ENCODE measurements around the gene AP2B1.

Gene AP2B1

GRCh38 chr17:35765086-35765710, 178.1 kb downstream of the AP2B1 start:
- no peak overlapping the region for H3K4ac ChIP-seq (ENCODE audit: low read depth in 1 of 2, low read length in 2 of 2)
- H2BK15ac ChIP-seq (ENCODE audit: low read depth, poor library complexity, severe bottlenecking) = no peak overlapping the region
- H3K14ac ChIP-seq (ENCODE audit: low read length in 2 of 2) = no peak overlapping the region
- H4K8ac ChIP-seq (ENCODE audit: low read length) = no peak overlapping the region
- H2AFZ ChIP-seq (ENCODE audit: low read depth, low read length) = no peak overlapping the region
- no peaks in the 10 kb centered on the region for H3K36me3 ChIP-seq (ENCODE audit: control insufficient read depth in 1 of 2, insufficient read depth in 2 of 2, low read depth in 1 of 2, low read length in 2 of 2)
- no peaks in the 10 kb centered on the region for H3K9me3 ChIP-seq (ENCODE audit: control insufficient read depth, low read length)
- WGBS = 65% methylated on average over 11 of the region's 11 CpGs
- no peak overlapping the region for H2BK5ac ChIP-seq (ENCODE audit: low read depth, low read length, poor library complexity, severe bottlenecking)
- no peak overlapping the region for H2AK5ac ChIP-seq (ENCODE audit: low read length, severe bottlenecking)
- H2BK12ac ChIP-seq (ENCODE audit: low read length in 2 of 2) = no peak overlapping the region
- H3K79me1 ChIP-seq (replicated peaks; ENCODE audit: low read length, poor library complexity, severe bottlenecking) = no peaks in the 10 kb centered on the region
- no peak overlapping the region for H3K4me3 ChIP-seq (ENCODE audit: insufficient read depth in 1 of 2, low read depth in 1 of 2, low read length in 2 of 2)
- no peak overlapping the region for H3K4me2 ChIP-seq (ENCODE audit: low read length, poor library complexity, severe bottlenecking)
- H3K9ac ChIP-seq (ENCODE audit: low read length) = no peak overlapping the region
- peaks cover 16% of the 10 kb centered on the region for H3K4me1 ChIP-seq (ENCODE audit: control insufficient read depth, insufficient read depth, low read depth, low read length)
- H3K23ac ChIP-seq (ENCODE audit: low read length in 2 of 2) = no peak overlapping the region
- H3K27ac ChIP-seq (ENCODE audit: low read length, poor library complexity, severe bottlenecking) = no peak overlapping the region
- peaks cover 33 to 77% of the 10 kb centered on the region in 2 experiments for H3K27me3 ChIP-seq (ENCODE audit: control insufficient read depth in 1 of 2, insufficient read depth in 1 of 2, low read length in 2 of 2)
- no peak overlapping the region for H2BK120ac ChIP-seq (ENCODE audit: low read depth, low read length)
- DNase-seq = peak; percentile 12
- no peak overlapping the region for H4K91ac ChIP-seq (ENCODE audit: low read length)
- no peak overlapping the region for H3K18ac ChIP-seq (ENCODE audit: low read depth in 1 of 2, low read length in 2 of 2)

DNA sequence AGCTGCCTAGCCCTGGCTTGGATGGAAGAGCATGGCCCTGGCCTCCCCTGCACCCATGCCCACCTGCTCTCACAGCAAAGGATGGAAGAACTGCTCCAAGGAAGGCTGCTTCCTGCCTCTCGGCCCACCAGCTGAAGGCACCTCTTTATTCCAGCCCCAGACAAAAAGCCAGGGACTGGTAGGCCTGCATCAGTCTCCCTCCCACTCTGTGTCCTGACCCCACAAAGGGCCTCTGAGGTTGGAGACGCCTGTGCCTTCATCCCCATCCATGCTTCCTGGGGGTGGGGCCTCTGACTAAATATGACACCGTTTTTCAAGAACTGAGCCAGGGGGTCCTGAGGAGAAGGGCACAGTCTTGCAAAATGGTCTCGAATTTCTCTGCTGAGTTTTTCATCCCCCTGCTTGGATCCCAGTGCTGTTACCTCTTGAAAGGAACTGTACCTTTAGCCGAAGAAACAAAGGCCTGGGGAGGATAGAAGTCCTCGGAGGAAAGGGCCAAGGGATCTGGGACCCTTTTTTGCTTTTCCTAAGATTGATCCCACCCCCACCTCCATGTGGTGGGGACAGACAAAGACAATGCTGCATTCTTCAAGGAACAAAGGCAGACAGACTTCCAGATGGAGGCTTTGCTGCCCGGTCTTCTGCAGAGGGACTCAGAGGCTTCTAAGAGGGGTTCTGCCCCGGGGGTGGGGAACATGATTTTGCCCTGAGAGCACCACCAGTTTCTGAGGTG, 178.8 kb downstream of the AP2B1 start:
- Histone ChIP-seq H3K36me3 (ENCODE audit: control insufficient read depth in 1 of 2, insufficient read depth in 2 of 2, low read depth in 1 of 2, low read length in 2 of 2) (no peaks in the 10 kb centered on the region), H3K4me1 (ENCODE audit: control insufficient read depth, insufficient read depth, low read depth, low read length) (peaks cover 16% of the 10 kb centered on the region), H3K9me3 (ENCODE audit: control insufficient read depth, low read length) (no peaks in the 10 kb centered on the region), H2BK15ac (ENCODE audit: low read depth, poor library complexity, severe bottlenecking) (no peak overlapping the region), H3K4ac (ENCODE audit: low read depth in 1 of 2, low read length in 2 of 2) (no peak overlapping the region), H3K79me1 (replicated peaks; ENCODE audit: low read length, poor library complexity, severe bottlenecking) (no peaks in the 10 kb centered on the region), H2AK5ac (ENCODE audit: low read length, severe bottlenecking) (no peak overlapping the region), H3K27ac (ENCODE audit: low read length, poor library complexity, severe bottlenecking) (no peak overlapping the region), H2BK120ac (ENCODE audit: low read depth, low read length) (no peak overlapping the region), H2BK12ac (ENCODE audit: low read length in 2 of 2) (peak overlapping the region in 1 of 2 experiments; percentile 45), H4K8ac (ENCODE audit: low read length) (no peak overlapping the region), H2AFZ (ENCODE audit: low read depth, low read length) (no peak overlapping the region), H3K14ac (ENCODE audit: low read length in 2 of 2) (no peak overlapping the region), H3K27me3 (ENCODE audit: control insufficient read depth in 1 of 2, insufficient read depth in 1 of 2, low read length in 2 of 2) (peaks cover 30 to 77% of the 10 kb centered on the region in 2 experiments), H3K9ac (ENCODE audit: low read length) (no peak overlapping the region), H3K23ac (ENCODE audit: low read length in 2 of 2) (no peak overlapping the region), H3K4me2 (ENCODE audit: low read length, poor library complexity, severe bottlenecking) (no peak overlapping the region), H3K4me3 (ENCODE audit: insufficient read depth in 1 of 2, low read depth in 1 of 2, low read length in 2 of 2) (no peak overlapping the region), H3K18ac (ENCODE audit: low read depth in 1 of 2, low read length in 2 of 2) (no peak overlapping the region), H4K91ac (ENCODE audit: low read length) (no peak overlapping the region), H2BK5ac (ENCODE audit: low read depth, low read length, poor library complexity, severe bottlenecking) (no peak overlapping the region)
- 69% methylated on average over 8 of the region's 8 CpGs for WGBS
- DNase-seq = no peak

DNA sequence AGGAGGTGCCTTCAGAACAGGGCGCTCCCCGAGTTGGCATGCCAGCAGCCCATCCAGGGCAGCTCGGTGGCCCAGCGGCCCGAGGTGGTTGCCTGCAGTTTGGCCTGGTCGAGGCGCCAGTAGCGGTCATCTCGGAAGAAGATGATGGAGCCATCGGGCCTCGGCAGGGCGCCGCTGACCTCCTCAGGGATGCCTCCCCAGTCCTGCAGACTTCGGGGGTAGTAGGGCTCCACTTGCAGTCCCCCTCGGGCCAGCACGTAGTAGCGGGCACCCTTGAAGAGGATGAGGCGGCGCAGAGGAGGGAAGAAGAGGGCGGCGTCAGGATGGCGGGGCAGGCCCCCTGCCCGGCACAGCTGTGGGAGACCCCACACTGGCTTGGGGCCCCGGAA, 179.4 kb downstream of the AP2B1 start:
- peaks cover 16% of the 10 kb centered on the region for H3K4me1 ChIP-seq (ENCODE audit: control insufficient read depth, insufficient read depth, low read depth, low read length)
- 94% methylated on average over 23 of the region's 24 CpGs for WGBS
- no peak overlapping the region for H3K9ac ChIP-seq (ENCODE audit: low read length)
- H3K4me3 ChIP-seq (ENCODE audit: insufficient read depth in 1 of 2, low read depth in 1 of 2, low read length in 2 of 2) = no peak overlapping the region
- no peak overlapping the region for H2AFZ ChIP-seq (ENCODE audit: low read depth, low read length)
- H2BK120ac ChIP-seq (ENCODE audit: low read depth, low read length) = no peak overlapping the region
- no peak overlapping the region for H2BK15ac ChIP-seq (ENCODE audit: low read depth, poor library complexity, severe bottlenecking)
- no peak for DNase-seq
- no peak overlapping the region for H3K14ac ChIP-seq (ENCODE audit: low read length in 2 of 2)
- H3K36me3 ChIP-seq (ENCODE audit: control insufficient read depth in 1 of 2, insufficient read depth in 2 of 2, low read depth in 1 of 2, low read length in 2 of 2) = no peaks in the 10 kb centered on the region
- no peak overlapping the region for H2BK5ac ChIP-seq (ENCODE audit: low read depth, low read length, poor library complexity, severe bottlenecking)
- H3K27ac ChIP-seq (ENCODE audit: low read length, poor library complexity, severe bottlenecking) = no peak overlapping the region
- H3K9me3 ChIP-seq (ENCODE audit: control insufficient read depth, low read length) = no peaks in the 10 kb centered on the region
- H4K91ac ChIP-seq (ENCODE audit: low read length) = peak overlapping the region; percentile 25
- H3K4ac ChIP-seq (ENCODE audit: low read depth in 1 of 2, low read length in 2 of 2) = no peak overlapping the region
- H3K23ac ChIP-seq (ENCODE audit: low read length in 2 of 2) = no peak overlapping the region
- H3K27me3 ChIP-seq (ENCODE audit: control insufficient read depth in 1 of 2, insufficient read depth in 1 of 2, low read length in 2 of 2) = peaks cover 30 to 77% of the 10 kb centered on the region in 2 experiments
- H4K8ac ChIP-seq (ENCODE audit: low read length) = no peak overlapping the region
- peak overlapping the region in 1 of 2 experiments; percentile 45 for H2BK12ac ChIP-seq (ENCODE audit: low read length in 2 of 2)
- no peaks in the 10 kb centered on the region for H3K79me1 ChIP-seq (replicated peaks; ENCODE audit: low read length, poor library complexity, severe bottlenecking)
- no peak overlapping the region for H3K4me2 ChIP-seq (ENCODE audit: low read length, poor library complexity, severe bottlenecking)
- no peak overlapping the region for H2AK5ac ChIP-seq (ENCODE audit: low read length, severe bottlenecking)
- no peak overlapping the region for H3K18ac ChIP-seq (ENCODE audit: low read depth in 1 of 2, low read length in 2 of 2)

- WGBS = 72% methylated on average over 3 of the region's 7 CpGs
These were observed 179.9 kb downstream of the AP2B1 start for GRCh38 chr17:35766903-35767510.

More at GRCh38 chr17:35766903-35767510, 179.9 kb downstream of the AP2B1 start:
- no peak overlapping the region for H2BK15ac ChIP-seq (ENCODE audit: low read depth, poor library complexity, severe bottlenecking)
- no peaks in the 10 kb centered on the region for H3K36me3 ChIP-seq (ENCODE audit: control insufficient read depth in 1 of 2, insufficient read depth in 2 of 2, low read depth in 1 of 2, low read length in 2 of 2)
- no peak overlapping the region for H3K18ac ChIP-seq (ENCODE audit: low read depth in 1 of 2, low read length in 2 of 2)
- no peak overlapping the region for H3K27ac ChIP-seq (ENCODE audit: low read length, poor library complexity, severe bottlenecking)
- no peaks in the 10 kb centered on the region for H3K79me1 ChIP-seq (replicated peaks; ENCODE audit: low read length, poor library complexity, severe bottlenecking)
- H3K4ac ChIP-seq (ENCODE audit: low read depth in 1 of 2, low read length in 2 of 2) = no peak overlapping the region
- H3K14ac ChIP-seq (ENCODE audit: low read length in 2 of 2) = no peak overlapping the region
- no peaks in the 10 kb centered on the region for H3K9me3 ChIP-seq (ENCODE audit: control insufficient read depth, low read length)
- H3K4me3 ChIP-seq (ENCODE audit: insufficient read depth in 1 of 2, low read depth in 1 of 2, low read length in 2 of 2) = no peak overlapping the region
- H2BK120ac ChIP-seq (ENCODE audit: low read depth, low read length) = no peak overlapping the region
- no peak overlapping the region for H2AFZ ChIP-seq (ENCODE audit: low read depth, low read length)
- peak overlapping the region in 1 of 2 experiments; percentile 45 for H2BK12ac ChIP-seq (ENCODE audit: low read length in 2 of 2)
- H3K4me1 ChIP-seq (ENCODE audit: control insufficient read depth, insufficient read depth, low read depth, low read length) = peaks cover 16% of the 10 kb centered on the region
- no peak overlapping the region for H2BK5ac ChIP-seq (ENCODE audit: low read depth, low read length, poor library complexity, severe bottlenecking)
- peaks cover 34 to 77% of the 10 kb centered on the region in 2 experiments for H3K27me3 ChIP-seq (ENCODE audit: control insufficient read depth in 1 of 2, insufficient read depth in 1 of 2, low read length in 2 of 2)
- DNase-seq = peak; percentile 51
- no peak overlapping the region for H4K8ac ChIP-seq (ENCODE audit: low read length)
- H3K4me2 ChIP-seq (ENCODE audit: low read length, poor library complexity, severe bottlenecking) = no peak overlapping the region
- H3K9ac ChIP-seq (ENCODE audit: low read length) = no peak overlapping the region
- no peak overlapping the region for H2AK5ac ChIP-seq (ENCODE audit: low read length, severe bottlenecking)
- H4K91ac ChIP-seq (ENCODE audit: low read length) = no peak overlapping the region
- no peak overlapping the region for H3K23ac ChIP-seq (ENCODE audit: low read length in 2 of 2)
